LNCAP (cell line): Measurements from ENCODE around the gene LIM2.

Experiments used
- CTCF ChIP-seq: fragments of 450-650 bp; IDR thresholded peaks from 2 replicates; pipeline ENCODE4 v1.5.1; 2017; ENCODE audit warnings: mild to moderate bottlenecking

The LIM2 gene

GRCh38 chr19:51337861-51338562 lies 49.8 kb downstream of the LIM2 start:
- TF ChIP-seq CTCF = no peak

- TF ChIP-seq CTCF = no peak
These were observed 50.5 kb downstream of the LIM2 start for GRCh38 chr19:51337141-51337860.

- TF ChIP-seq CTCF = no peak
These were observed 53.8 kb downstream of the LIM2 start for GRCh38 chr19:51333836-51334460.

GRCh38 chr19:51331716-51332115 lies 56.1 kb downstream of the LIM2 start:
- TF ChIP-seq CTCF = no peak

GRCh38 chr19:51331193-51331592 lies 56.6 kb downstream of the LIM2 start:
- no peak for TF ChIP-seq CTCF

GRCh38 chr19:51330366-51330765 lies 57.4 kb downstream of the LIM2 start:
- no peak for TF ChIP-seq CTCF
